ENCODE results near the gene QRICH2.

The QRICH2 gene

DNA sequence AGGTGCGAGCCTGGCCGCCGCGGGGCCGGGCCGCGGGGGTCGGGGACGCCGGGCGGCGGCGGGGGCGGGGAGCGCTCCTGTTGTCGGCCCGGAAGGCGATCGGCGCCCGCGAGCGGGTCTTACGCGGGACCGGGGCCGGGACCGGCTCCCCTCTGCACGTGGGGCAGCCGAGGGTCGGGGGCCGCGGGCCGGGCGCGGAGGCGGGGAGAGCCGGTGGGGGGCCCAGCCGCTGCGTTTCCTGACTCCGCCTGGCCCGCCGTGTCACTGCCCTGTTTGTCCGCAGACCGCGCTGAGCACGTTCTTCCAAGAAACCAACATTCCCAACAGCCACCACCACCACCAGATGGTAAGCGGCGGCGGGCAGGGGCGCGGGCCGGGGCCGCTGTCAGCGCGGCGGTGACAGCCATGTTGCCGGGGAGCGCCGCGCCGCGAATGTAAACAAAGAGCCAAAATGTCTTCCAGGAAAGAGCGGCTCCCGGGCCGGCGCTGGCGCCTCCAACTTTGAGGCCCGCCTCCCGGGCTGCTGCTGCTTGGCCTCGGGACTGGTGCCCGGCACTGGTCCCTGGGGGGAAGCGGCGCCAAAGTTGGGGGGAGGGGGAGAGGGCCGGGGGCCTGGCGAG is 42.3 kb downstream of the QRICH2 start:
- TF ChIP-seq, protein P1, sequence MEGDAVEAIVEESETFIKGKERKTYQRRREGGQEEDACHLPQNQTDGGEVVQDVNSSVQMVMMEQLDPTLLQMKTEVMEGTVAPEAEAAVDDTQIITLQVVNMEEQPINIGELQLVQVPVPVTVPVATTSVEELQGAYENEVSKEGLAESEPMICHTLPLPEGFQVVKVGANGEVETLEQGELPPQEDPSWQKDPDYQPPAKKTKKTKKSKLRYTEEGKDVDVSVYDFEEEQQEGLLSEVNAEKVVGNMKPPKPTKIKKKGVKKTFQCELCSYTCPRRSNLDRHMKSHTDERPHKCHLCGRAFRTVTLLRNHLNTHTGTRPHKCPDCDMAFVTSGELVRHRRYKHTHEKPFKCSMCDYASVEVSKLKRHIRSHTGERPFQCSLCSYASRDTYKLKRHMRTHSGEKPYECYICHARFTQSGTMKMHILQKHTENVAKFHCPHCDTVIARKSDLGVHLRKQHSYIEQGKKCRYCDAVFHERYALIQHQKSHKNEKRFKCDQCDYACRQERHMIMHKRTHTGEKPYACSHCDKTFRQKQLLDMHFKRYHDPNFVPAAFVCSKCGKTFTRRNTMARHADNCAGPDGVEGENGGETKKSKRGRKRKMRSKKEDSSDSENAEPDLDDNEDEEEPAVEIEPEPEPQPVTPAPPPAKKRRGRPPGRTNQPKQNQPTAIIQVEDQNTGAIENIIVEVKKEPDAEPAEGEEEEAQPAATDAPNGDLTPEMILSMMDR (IDR thresholded peaks at IDR 0.05; ENCODE audit: low read depth, low read length): no peak
- H3K4me1 ChIP-seq: peaks cover 2% of the 10 kb centered on the region; the same call in 1 of the 2 replicates

DNA sequence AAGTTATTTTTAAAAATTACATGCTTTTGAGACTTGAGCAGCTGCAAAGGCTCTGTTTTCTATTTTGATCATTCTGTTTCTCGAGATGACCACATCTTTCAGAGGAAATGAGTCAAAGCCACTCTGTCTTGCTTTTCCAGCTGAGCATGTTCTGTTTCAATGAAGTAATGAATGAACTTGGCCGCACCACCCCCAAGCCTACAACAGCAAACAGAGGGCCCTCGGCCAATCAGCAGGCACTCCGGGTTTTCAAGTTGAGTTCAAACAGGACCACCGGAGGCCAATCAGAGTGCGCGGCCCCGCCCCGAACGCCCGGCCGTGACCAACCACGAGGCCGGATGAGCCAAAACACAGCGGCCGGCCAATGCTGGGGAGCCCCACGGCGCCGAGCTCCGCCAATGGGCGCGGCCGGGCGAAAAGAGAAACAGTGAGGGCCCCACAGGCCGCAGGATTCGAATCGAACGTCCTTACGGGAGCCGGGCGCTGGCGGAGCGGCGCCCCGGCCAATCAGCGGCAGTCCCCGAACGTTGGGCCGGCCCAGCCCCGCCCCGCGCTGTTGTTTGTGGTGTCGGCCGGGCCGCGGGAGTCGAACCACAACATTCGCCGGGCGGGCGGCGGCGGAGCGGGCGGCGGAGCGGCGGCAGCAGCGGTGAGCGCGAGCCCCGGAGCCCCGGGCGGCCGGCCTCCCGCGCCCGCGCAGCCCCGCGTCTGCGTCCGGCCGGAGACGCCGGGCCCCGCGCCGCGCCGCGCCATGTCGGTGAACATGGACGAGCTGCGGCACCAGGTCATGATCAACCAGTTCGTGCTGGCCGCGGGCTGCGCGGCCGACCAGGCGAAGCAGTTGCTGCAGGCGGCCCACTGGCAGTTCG is 43.1 kb downstream of the QRICH2 start, which contains the start of gene UBALD2:
TSS of gene UBALD2 (plus strand) at position 594 of the 869 bp plus-strand sequence. CDS start at position 752, 158 bp downstream.
- no peaks in the 10 kb centered on the region; the same call in 1 of the 2 replicates for H3K36me3 ChIP-seq
- TF ChIP-seq, protein P1 (IDR thresholded peaks at IDR 0.05; ENCODE audit: low read depth, low read length): no peak
- H3K27me3 ChIP-seq: no peaks in the 10 kb centered on the region
- H3K4me1 ChIP-seq: peaks cover 2% of the 10 kb centered on the region; the same call in 1 of the 2 replicates
- DNase-seq: peak; percentile 99
- peak within 1 kb of the TSS; percentile 79 for H3K4me3 ChIP-seq (ENCODE audit: low read depth, low read length)
- no peaks in the 10 kb centered on the region for H3K9me3 ChIP-seq

More for the DNA sequence above, 42.3 kb downstream of the QRICH2 start:
- Histone ChIP-seq H3K4me3 (ENCODE audit: low read depth, low read length) (peak overlapping the region; percentile 79), H3K27me3 (no peaks in the 10 kb centered on the region), H3K36me3 (no peaks in the 10 kb centered on the region; the same call in 1 of the 2 replicates), H3K9me3 (no peaks in the 10 kb centered on the region)
- DNase-seq: peak; percentile 57

DNA sequence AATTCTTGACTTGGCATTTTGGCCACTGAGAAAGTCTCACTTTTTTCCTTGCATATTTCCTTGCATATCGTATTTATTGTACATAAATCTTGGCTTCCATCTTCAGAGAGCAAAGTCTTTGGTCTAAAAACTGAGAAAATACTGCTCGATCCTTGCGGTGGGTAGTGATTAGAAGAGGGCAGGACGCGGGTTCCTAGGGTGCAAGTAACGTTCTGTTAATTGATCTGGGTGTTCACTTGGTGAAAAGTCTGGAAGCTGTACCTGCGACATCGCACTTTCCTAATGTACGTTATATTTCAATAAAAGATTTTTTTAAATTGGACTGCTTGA is 43.7 kb downstream of the QRICH2 start:
- TF ChIP-seq, protein P1 (IDR thresholded peaks at IDR 0.05; ENCODE audit: low read depth, low read length): no peak
- Histone ChIP-seq H3K9me3 (no peaks in the 10 kb centered on the region), H3K4me3 (ENCODE audit: low read depth, low read length) (peak overlapping the region; percentile 54), H3K36me3 (no peaks in the 10 kb centered on the region; the same call in 1 of the 2 replicates), H3K4me1 (peaks cover 2% of the 10 kb centered on the region; the same call in 1 of the 2 replicates), H3K27me3 (no peaks in the 10 kb centered on the region)
- no peak for DNase-seq

DNA sequence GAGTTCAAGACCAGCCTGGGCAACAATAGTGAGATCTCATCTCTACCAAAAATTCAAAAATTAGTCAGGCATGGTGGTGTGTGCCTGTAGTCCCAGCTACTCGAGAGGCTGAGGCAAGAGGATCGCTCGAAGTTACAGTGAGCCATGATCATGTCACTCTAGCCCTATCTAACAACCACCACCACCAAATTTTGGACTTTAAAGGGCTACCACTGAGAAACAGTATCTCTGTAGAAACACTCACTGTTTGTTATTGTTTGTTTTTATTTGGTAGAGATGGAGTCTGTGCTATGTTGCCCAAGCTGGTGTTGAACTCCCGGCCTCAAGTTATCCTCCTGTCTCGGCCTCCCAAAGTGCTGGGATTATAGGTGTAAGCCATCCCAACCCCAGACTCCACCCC is 44.2 kb downstream of the QRICH2 start:
- Histone ChIP-seq H3K36me3 (no peaks in the 10 kb centered on the region; the same call in 1 of the 2 replicates), H3K27me3 (no peaks in the 10 kb centered on the region), H3K9me3 (no peaks in the 10 kb centered on the region), H3K4me1 (no peaks in the 10 kb centered on the region; the same call in 1 of the 2 replicates), H3K4me3 (ENCODE audit: low read depth, low read length) (no peak overlapping the region)
- no peak for DNase-seq
- TF ChIP-seq, protein P1 (IDR thresholded peaks at IDR 0.05; ENCODE audit: low read depth, low read length): no peak

DNA sequence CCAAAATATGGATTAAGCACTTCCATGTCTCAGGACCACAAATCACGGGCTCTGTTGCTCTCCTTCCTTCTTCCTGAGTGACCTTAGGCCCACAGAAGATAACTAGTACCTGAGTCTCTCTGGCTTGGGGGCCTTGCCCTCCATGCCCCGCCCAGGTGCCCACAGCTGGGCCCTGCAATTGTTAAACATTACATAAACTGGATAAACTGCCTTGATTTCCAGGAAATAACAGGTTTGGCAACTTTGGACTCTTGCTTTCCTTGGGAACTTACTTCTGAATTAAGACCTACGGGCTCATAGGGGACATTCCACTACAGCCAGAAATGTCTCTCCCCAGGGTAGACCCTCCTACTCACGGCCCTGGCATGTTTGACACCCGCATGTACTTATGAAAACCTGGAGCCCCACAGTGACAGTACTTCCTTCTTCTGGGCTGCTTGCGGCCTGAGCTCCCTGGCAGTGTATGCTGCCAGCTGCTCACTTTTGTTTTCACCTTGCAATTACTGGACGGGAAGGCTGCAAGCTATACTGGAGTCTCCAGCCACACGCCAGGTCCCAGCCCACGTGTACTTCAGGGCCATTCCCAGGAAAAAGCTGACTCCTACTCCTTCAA is 45.2 kb downstream of the QRICH2 start:
- H3K4me1 ChIP-seq: no peaks in the 10 kb centered on the region; the same call in 1 of the 2 replicates
- DNase-seq: no peak
- no peaks in the 10 kb centered on the region; the same call in 1 of the 2 replicates for H3K36me3 ChIP-seq
- H3K9me3 ChIP-seq: no peaks in the 10 kb centered on the region
- no peak overlapping the region for H3K4me3 ChIP-seq (ENCODE audit: low read depth, low read length)
- TF ChIP-seq, protein P1 (IDR thresholded peaks at IDR 0.05; ENCODE audit: low read depth, low read length): no peak
- H3K27me3 ChIP-seq: no peaks in the 10 kb centered on the region
